NCI-H128 (cell line): ENCODE results near the gene SERTAD4.

Source experiments
- DNase-seq: peaks from one replicate; lab custom pipeline; 2025; ENCODE audit not compliant: unreplicated experiment; lab: John Stamatoyannopoulos, UW

SERTAD4 gene

DNA sequence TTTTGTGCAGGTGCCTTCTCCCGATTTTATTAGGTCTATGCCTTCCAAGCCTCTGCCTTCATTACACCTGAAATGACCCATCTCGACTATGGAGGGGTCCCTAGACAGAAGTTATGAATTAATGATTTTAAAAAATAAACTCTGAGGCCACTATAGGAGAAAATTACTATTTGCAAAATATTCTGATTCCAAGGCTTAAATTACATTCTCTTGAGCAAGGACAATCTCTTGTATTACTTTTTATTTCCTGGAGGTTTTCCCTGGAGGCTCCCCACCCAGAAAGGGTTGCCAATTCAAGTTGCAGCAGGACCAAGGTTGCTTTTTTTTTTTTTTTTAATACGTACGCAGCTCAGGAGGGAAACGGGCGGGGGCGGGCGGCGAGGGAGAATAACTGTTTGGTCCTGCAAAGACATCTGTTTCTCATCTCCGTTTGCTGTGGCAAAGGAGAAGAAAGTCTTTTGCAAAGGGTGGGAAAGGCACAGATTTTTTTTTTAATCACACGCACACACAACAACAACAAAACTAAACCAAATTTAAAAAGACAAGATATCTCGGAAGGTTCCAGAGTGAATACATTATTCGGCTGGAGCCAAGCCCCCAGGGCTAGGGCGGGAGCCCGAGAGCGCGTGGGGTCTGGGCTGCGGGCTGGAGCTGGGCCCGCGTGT lies 618 bp upstream of the SERTAD4 start:
- no peak for DNase-seq

DNA sequence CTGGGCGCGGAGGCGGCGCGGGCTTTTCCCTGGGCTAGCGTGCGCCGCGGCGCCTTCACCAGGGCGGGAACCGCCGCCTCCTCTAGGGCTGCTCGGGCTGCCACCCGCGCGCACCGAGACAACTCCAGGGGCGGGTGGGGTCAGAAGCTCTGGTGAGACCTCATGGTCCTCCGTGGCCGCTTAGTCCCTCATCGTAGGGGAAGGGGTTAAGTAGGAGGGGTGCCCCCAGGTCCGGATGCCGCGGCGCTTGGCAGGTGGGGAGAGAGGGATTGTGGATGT lies 559 bp downstream of the SERTAD4 start:
- DNase-seq: no peak

DNA sequence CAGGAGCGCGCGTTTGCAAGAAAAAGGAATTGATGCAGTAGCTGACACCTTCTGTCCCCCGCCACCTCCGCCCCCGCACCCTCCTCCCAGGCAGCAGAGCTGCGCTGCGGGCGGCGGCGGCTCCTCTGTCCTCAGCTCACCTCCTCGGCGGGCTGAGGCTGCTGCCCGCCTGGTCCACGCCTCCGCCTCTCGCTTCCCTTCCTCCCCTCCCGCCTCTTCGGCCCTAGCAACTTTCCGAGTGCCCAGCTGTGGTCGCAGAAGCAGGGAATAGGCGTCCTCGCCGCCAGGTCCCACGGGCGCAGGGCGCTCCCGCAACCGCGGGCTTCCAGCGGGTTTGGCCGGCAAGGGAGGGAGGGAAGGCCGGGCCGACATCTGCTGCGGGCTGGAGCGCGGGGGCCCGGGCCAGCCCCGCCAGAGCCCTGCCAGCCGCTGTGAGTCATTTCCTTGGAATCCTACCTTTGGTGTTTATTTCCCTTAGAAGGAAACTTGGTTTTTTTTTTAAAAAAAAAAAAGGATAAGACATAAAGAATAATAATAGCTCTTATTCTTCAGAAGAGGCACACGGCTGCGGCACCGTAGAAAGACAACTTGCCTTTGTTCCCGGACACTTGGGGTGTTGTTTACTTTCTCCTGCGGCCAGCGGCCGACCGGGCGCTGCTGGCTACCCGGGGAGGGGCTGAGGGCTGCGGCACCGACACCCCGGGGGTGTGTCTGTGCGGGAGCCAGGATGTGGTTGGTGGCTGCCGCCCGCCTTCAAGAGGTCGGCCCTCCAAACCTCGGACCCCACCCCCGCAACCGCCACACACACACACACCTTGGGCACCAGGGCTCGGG lies 1.1 kb downstream of the SERTAD4 start:
- peak; percentile 24 for DNase-seq

DNA sequence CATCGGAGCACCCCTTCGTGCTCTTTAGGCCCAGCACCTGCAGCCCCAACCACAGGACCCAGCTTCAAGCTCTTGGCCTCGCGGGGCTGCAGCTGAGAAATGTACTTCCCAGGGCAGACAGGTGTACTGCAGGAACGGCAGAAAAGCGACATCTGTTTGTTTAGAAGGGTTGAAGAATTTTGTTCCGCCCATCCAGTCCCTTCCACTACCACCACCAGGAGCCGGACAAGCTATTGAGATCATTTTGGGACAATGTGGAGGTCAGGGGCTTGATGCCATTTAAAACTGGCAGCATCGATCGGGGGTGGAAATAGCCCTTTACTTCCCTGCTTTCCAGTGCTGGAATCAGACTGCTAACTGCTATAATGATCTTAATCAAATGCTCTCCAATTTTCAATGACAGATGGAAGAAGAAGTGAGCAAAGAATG lies 1.7 kb downstream of the SERTAD4 start:
- no peak for DNase-seq

DNA sequence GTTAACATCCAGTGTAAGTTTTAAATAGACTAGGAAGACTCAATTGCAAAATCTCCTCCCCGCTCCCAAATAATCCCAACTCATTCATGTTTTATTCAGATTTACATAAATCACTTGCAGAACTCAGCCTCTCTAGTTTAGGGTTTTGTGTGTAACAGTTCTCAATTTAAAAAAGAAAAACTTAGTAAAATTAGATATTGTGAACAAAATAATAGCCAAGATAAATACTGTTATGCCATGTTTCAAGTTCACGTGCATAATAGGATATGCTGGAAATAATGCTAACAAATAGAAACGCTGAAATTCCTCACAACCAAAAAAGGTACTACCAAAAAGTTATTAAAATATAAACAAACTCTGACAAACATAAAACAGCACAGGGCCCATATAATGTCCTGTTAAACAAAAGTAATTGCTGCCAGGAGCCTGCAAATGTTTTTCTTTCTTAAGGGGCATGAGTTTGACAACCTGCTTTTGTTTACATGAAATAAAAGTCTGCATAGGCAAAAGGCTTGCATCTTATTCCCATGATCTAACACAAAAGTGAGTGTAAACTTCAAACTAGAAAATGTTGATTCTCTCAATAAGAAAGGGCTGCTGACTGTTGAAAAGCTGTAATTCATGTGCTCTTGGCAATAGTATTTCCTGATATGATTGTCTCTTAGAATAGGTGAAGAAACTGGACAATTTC lies 2.9 kb downstream of the SERTAD4 start:
- no peak for DNase-seq

DNA sequence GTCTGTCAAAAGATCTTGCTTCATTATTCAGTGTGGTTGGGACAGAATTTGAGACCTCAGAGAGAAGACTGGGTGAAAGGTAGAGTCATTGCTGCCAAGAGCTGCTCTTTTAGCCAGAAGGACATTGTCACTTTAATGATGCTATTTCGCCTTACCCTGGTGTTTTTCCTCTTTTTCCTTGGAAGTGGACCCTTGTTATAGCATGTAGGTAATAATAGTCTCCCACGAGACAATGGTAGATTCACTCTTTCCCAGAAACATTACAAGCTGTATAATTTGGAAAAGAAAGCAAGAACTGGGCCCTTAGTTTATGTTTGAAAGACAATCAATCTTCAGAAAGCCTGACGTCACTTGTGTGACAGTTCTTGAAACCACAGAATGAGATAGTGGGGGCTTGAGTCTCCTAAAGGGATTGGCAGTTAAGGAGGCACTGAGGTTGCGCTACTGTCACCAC lies 3.8 kb downstream of the SERTAD4 start:
- no peak for DNase-seq

DNA sequence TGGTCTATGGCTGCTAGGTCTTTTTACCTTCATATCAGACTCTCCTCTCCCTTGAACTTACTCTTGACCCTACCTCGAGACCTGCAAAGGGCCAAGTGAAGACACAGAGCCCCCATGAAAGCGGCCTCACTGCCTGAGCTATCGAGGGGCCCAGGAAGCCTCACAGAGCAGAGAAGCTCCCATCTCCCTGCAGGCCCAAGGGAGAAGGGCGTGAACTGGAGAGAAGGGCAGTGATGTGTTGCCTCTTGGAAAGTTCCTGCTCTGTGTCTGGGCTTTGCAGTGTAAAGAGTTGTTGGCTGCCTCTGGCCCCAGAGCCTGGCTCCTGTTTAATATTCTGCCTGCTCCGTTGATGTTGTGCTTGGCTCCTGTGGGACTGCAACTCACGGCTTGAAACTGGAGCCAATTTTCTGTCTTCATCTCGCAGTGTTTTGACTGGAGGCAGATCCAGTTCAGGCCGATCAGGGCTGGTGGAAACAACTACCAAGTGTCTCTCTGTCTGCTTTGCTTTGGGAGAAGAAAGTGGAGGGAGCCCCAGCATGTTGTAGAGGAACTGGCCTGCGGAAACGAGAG lies 4.3 kb downstream of the SERTAD4 start:
- DNase-seq: no peak

DNA sequence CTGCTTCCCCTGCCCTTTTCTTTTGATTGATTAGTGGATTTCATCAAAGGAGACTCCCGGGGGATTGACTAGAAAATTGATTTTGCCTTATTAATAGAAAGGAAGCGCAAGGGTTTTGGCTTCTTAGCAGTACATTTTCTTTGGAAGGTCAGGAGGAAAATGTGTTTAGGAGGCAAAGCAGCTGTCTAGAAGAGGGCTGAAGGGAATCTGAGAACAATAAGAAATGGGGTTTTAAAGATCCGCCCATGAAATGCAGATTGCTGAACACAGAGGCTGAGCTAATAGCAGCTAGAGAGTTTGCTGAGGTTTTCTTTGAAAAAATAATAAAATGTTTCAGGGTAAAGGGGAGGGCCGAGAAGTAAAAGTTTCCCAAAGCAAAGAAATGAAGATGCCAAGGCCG lies 4.9 kb downstream of the SERTAD4 start:
- DNase-seq: no peak

DNA sequence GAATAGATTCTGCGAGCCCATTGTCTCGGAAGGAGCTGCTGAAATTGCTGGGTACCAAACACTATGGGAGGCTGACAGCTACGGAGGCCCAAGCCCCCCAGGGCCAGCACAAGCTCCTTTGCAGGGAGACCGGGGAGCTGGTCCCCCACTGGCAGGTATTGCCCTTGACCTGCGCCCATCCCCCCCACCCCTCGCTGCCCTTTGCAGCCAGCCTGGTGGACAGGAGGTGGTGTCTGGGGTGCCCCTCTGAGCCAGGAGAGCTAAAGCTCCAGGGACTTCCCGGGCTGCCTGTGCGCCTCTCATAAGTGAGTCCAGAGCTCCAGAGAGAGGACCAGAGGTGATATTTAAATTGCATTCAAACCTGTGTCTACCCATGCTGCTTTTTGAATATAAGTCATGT lies 5.4 kb downstream of the SERTAD4 start:
- no peak for DNase-seq

DNA sequence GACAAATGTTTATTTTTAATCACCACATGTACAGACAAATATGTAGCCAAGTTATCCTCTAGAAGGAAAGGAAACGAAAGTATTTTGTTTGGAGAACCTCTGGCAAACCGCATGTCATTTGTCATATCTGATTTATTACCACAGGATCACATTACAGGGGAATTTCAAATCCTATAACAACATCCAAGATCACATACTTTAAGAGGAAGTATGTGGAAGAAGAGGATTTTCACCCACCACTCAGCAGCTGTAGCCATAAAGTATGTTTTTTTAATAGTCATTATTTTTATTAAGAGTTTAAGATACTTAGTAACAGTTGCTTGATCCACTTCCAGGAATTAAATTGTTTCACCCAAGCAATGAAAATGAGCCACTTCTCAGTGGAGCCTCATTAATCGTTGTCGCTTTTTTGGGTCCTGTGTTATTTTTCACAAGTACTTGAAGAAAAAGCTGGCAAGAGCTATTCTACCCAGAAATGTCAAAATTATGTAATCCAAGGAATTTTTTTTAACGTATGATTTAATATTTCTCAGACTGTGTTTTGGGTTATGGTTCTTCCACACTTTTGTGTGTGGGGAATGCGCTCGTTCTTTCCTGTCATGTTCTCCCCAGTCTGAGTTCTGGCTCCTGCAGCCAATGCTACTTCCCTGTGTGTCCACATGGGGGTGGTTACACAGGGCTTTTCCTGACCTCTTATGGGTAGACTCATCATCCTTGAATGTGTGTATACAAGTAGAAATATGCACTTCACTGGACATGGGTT lies 6.9 kb downstream of the SERTAD4 start:
- DNase-seq: no peak

DNA sequence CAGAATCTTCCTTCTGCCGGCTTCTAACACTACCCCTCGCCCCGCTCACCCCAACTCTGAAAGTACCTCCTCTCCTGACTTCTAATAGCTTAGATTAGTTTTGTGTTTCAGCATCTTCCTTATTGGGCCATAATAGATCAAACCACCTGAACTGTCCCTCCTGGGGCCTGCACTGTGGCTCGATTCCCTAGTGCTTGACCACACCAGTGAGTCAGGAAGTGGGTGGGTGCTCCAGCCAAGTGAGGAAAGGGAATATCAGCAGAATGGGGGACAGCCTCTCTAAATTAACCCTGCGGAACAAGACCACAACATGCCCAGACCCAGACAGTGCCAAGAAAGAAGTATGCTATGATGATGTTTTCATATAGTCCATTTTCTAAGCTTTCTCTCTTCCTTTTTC lies 8.5 kb downstream of the SERTAD4 start:
- no peak for DNase-seq

DNA sequence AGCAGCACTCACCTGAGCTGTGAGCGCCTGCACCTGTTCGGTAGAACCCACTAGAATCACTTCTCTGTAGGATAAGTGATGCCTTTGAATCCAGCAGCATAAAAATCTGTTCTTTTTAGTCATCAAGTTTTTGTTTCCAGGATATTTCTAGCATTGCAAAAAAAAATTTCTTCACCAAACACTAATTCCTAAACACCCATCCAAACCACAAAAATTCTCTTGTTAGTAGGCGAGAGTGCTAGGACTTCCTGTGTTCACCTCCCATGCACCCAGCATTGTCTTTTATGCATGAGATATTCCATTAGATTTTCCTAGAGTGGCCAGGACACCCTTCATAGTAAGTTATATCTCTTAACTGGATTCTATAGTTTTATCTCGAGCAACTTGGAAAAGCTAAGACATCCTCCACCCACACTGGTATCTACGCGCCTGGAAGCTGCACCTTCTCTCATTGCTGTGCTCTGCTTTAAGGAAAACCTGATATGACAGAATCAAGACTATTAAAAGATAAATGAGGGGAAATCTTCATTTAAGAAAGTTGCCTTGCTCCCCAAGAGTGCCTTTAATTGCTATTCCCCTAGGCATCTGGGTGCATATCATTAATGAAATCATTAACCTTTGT lies 12.3 kb downstream of the SERTAD4 start:
- DNase-seq: no peak

DNA sequence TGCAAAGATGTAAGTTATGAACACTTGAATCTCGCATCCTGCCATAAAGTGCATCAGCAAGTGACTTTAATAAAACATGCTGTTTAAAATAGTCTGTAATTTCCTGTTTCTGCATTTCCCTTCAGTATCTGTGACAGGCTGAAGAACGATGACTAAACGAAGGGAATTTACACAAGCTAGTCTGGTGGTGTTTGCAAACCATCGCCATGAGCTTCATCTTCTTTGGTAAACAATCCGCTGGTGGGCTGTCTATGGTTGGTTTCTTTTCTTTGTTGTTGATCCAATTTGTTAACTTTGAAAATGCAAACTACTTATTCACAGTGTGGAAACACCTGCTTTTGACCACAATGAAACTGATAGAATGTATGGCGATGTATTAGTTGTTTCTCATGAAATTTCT lies 13.9 kb downstream of the SERTAD4 start:
- no peak for DNase-seq

DNA sequence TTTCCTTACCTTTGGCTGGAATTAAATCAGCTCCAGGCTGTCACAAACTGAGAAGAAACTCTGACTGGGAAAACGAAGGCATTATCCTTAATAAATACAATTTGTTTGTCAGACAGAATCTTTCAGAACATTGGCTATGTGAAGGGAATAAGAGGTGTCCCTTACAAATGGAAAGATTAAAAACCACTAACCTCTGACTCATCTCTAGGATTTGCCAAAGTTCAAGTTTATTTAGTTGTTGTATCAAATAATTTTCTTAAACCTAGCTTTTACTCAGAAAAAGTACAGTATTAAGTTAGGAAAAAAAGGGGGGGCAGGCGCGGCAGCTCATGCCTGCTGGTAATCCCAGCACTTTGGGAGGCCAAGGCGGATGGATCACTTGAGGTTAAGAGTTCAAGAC lies 15.7 kb downstream of the SERTAD4 start:
- DNase-seq: no peak

DNA sequence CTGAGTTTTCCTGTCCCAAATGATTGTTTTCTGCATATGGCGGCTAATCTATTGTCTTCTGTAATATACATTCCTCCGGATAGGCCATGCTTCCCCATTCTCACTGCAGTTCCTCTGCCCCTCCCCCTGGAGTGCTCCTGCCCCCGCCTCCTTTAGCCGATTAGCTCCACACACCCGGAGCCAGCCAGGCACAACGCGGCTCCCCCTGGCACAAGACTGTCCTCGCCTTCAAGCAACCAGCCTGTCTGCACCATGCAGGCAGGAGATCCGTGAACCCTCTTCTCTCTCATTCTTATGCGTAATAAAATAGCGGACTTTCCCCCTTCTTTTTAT lies 18.0 kb downstream of the SERTAD4 start:
- no peak for DNase-seq

DNA sequence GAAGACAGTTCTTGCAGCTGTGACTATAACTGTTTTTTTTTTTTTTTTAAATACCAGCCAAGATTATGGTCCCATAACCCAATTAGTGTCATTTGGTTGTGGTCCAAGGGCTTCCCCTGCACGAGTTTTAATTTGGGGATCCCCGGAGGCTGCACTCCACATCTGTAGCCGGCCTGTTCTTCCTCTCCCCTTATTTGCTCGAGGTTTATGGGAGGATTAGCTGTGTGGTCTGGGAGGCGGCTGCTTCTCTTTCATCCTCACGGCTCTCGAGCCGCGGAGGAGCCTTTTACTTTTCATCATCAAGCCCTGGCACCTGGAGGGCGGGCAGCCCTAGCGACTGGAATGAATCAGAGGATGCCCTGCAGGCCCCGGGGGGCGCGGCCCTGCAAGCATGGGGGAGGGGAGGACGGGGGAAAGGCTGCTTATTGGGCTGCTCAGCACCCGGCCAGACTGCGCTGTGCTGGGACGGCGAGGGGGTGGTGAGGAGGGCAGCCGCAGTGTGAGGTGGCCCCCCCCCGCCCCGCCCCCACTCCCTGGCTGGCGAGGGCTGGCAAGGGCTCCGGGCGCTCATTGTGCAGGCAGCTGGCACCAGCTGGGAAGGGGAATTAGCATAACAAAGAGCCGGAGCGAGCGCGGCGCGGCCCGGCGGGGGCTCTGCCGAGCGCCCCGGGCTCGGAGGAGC lies 18.5 kb downstream of the SERTAD4 start:
- peak; percentile 88 for DNase-seq

DNA sequence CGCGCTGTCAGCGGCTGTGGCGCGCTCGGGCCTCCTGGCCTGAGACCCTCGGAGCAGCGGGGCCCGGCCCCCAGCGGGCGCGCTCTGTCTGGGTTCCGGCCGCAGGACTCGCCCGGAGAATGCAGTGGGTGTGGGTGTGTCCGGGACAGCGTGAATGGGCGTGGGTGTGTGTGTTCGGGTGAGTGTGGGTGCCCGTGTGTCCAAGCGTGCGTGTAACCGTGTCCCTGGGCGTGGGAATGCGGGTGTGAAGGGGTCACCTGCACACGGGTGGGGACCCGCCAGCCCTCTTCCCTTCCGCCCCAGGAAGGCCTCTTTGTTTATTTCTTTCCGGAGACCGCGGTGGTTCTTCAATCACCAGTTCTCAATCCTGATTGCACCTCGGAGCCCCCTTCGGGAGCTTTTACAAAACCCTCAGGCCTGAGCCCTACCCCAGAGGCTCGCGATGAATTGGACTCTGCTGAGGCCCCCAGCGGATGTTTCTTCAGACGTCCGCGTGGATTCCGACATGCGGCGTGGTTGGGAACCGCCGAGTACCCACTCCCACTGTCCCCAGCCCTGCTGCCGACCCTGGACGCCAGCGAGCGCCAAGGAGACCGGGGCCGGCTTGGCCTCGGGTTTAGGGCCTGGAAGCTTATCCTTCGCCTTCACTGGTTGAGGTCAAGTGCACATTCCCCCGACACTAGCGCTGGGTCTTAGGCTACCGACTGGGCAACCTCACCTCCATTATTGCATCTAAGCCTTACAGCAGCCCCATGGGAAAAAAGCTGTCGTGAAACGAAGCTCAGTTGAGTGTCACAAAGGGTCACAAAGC lies 19.3 kb downstream of the SERTAD4 start:
- DNase-seq: no peak

DNA sequence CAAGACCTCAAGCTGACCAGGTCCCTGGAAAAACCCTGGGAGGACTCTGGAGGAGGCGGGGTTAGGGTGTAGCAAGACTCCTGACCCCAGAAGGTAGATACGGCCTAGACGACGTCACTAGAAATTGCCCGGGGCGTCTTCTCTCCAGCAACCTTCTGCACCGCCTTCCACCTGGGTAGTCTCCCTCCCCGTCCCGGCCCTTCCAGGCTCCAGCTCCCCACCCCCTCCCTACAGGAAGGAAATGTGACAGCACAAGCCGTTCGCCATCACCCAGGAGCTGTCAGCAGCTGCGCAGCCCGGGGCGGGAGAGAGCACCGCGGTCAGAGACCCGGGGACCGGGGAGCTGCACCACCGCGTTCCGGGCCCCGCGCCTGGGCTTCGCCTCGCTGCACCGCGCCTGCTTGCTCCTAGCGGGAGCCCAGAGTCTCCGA lies 20.0 kb downstream of the SERTAD4 start:
- DNase-seq: no peak

DNA sequence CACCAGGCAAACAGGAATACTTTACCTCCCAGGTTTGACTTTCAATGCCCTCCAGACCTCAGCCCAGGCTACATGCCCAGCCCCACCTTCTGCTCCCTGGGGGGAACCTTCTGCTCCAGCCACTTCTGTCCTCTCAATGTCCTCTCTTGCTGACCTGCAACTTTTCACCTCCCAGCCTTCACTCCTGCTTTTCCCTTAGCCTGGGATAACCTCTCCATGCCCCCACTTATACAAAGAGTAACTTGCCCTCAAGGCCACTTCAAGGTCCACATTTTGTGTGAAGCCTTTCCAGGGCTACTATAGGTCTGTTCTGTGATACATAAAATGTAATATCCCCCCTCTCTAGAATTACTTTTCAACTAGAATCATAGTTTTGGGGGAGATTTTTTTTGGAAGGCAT lies 21.7 kb downstream of the SERTAD4 start:
- no peak for DNase-seq
